Measurements from ENCODE around the gene ESR1.

ESR1 gene

GRCh38 chr6:151807513-151808370 is at the start of gene ESR1:
Gene ESR1, plus strand, starts transcription at chr6:151807682. Its CDS starts 231 bp downstream, at chr6:151807913.
- no peak for DNase-seq (ENCODE audit: low read depth)

DNA sequence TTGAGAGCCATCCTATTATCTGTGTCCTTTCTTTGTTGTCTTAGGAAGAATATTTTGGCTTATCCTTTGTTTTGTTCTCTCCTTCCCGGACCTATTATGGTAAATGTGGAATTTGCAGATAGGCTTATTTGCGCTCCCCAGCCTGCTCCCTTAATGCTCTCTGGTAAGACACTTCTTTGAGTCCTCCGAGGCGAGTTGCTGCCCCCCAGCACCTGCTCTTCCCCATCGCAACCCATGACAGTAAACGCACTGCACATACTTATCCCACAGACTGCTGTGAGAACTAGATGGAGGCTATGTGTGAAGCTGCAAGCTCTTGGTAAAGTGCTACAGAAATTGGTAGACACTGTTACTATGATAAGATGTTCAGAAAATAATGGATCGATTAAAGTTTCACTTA is 47.0 kb upstream of the ESR1 start:
- no peak for DNase-seq (ENCODE audit: low read depth)
- TF ChIP-seq CTCF (conservative IDR thresholded peaks at IDR 0.05; ENCODE audit: low read depth, low read length): no peak

More at GRCh38 chr6:151807513-151808370, at the start of gene ESR1:
- TF ChIP-seq CTCF (conservative IDR thresholded peaks at IDR 0.05; ENCODE audit: low read depth, low read length): no peak
- peak within 1 kb of the TSS; percentile 46 for H3K4me3 ChIP-seq (ENCODE audit: low read length)

GRCh38 chr6:151761851-151762250 is 45.6 kb upstream of the ESR1 start:
- no peak overlapping the region for H3K4me3 ChIP-seq (ENCODE audit: low read length)
- no peak for DNase-seq (ENCODE audit: low read depth)
- no peak for TF ChIP-seq CTCF (conservative IDR thresholded peaks at IDR 0.05; ENCODE audit: low read depth, low read length)

More for the DNA sequence above, 47.0 kb upstream of the ESR1 start:
- H3K4me3 ChIP-seq (ENCODE audit: low read length): no peak overlapping the region

- DNase-seq (ENCODE audit: low read depth): no peak
- H3K4me3 ChIP-seq (ENCODE audit: low read length): no peak overlapping the region
- no peak for TF ChIP-seq CTCF (conservative IDR thresholded peaks at IDR 0.05; ENCODE audit: low read depth, low read length)
Observed at GRCh38 chr6:151762817-151763216, 44.7 kb upstream of the ESR1 start.

DNA sequence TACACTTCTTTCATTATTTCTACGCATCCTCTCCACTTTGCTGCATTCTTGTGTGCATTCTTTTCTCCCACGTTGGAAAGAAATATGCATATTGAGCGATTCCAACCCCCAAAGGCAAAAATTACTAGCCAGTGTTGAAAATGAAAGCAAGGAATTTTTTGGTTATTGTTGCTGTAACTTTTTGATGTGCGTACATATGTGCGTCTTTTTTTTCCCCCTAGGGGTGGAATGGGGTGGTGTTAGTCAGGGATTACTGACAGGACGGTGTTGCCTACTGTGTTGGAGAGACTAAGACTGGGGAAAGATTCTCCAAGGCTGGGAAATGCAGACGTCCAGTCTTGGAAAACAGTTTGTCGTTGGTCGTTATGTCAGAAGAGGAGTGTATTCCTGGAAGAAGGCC is 44.2 kb upstream of the ESR1 start:
- DNase-seq (ENCODE audit: low read depth): no peak
- TF ChIP-seq CTCF (conservative IDR thresholded peaks at IDR 0.05; ENCODE audit: low read depth, low read length): peak; percentile 33
- no peak overlapping the region for H3K4me3 ChIP-seq (ENCODE audit: low read length)

DNA sequence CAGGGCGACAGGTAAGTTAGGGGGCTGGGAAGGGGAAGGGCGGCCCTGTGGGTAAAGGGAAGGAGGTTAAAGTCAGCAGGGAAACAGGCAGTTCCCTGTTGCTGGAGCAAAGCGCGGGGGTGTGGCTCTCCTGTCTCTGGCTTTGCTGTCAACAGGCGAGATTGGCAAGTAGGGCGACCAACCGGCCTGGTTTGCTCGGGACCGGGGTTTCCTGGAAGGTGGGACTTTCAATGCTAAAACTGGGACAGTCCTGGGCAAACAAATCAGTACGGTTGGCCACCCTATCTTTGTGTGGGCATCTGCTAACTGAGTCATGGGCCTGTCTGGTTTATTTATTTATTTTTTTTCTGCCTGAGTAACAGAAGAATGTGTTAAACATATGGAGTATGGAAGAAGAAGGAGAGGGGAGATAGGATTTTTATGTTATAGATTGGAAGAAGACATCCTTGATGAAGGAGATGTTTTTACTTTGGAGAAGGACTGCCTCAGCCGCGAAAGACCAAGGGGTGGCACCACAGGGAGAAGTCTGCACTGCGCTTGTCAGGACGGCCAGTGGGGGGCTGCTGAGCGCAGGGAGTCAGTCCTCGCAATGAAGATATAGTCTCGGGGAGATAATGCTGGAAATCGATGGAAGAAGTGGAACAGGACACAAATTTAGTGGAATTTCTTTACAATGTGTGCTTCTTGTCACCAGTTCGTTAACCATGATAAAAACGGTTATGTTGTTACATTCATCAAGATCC is 43.4 kb upstream of the ESR1 start:
- no peak for DNase-seq (ENCODE audit: low read depth)
- no peak overlapping the region for H3K4me3 ChIP-seq (ENCODE audit: low read length)
- TF ChIP-seq CTCF (conservative IDR thresholded peaks at IDR 0.05; ENCODE audit: low read depth, low read length): peak; percentile 88
